NCI-H82 (cell line): ENCODE results near the gene ZNF385A.
A peak's percentile ranks its signal among the peaks of the same experiment; 100 is the strongest.

Source experiments
- DNase-seq: peaks from one replicate; lab custom pipeline; 2025; lab: John Stamatoyannopoulos, UW

ZNF385A gene

GRCh38 chr12:54415221-54415929 is 30.8 kb upstream of the ZNF385A start:
- DNase-seq, result peak; percentile 16

GRCh38 chr12:54413284-54414190 is 29.0 kb upstream of the ZNF385A start:
- no peak for DNase-seq

DNA sequence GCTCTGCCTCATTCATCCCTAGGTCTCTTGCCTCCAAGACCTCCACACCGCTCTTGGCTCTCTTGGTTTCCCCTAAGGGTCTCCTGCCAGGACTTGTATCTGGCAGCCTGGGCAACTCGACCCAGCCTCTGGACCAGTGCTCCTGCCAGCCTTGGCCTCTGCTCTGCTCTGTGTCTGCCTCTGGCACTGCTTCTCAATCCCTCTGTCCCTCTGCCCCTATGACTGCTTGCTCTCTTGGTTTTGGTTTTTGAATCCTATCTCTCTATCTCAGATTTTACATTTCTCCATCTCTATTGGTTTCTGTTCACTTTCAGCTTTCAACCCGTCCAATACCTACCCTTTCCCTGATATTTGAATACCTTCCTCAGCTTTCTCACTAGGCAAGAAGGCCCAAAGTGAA is 28.3 kb upstream of the ZNF385A start:
- DNase-seq, result no peak

DNA sequence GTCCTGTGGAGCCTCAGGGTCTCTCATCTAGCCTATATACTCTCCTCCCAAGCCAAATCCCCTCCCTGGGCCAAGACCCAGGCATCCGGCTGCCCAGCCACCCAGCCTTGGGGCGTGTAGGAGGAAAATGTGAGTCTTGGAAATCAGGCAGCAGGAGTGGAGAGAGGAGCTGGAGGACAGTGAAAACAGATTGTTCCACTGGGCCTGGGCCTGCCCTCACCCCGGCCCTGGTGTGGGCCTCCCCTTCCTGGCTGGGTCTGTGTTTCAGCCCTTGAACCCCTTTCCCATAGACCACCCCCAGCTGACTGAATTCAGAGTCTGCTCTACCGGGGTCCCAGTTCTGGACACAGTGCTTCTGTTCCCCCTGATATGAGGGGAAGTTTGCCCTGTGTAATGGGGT is 27.8 kb upstream of the ZNF385A start:
- no peak for DNase-seq

GRCh38 chr12:54411391-54412241 is 27.1 kb upstream of the ZNF385A start:
- DNase-seq, result peak; percentile 12

DNA sequence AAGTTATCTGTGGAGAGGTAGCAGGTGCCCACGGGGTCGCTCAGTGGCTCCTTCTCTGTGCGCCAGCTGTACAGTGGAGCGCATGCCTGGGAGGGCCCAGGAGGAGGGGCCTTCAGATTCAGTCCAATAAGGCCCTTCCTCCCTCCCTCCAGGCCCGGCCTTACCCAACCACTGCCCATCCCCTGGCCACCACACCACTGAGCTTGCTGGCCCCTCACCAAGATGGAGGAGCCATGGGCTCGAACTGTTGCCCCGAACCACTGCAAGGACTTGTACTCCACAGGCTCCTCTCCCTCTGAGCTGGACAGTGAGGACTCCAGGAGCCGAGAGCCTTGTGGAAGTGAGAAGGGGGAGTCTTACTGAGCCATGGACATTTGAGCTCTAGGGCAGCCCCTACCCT is 24.7 kb upstream of the ZNF385A start:
- no peak for DNase-seq

- no peak for DNase-seq
Measured at GRCh38 chr12:54407183-54407905, 22.8 kb upstream of the ZNF385A start.

GRCh38 chr12:54405573-54405972 is 21.0 kb upstream of the ZNF385A start:
- no peak for DNase-seq

DNA sequence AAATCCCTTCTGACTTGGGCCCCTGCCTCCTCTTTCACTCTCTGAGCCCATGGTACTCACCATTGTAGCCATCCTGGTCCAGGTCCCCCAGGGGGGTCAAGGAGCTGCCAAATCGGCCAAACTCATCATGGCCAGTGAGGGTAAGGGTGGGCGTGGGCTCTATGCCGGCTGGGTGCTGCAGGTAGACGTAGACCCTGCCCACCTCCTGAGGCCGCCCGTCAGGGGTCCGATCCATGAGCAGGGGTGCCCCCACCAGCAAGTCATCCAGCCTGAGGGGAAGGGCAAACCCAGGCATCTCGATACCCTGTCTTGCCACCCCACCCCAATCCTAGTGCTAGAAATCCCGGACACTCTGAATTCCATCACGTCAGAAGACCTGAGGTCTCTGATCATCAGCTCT is 20.6 kb upstream of the ZNF385A start:
- no peak for DNase-seq

GRCh38 chr12:54404061-54405004 is 19.8 kb upstream of the ZNF385A start:
- DNase-seq, result peak; percentile 85

GRCh38 chr12:54401119-54401518 is 16.6 kb upstream of the ZNF385A start:
- DNase-seq, result peak; percentile 37

- DNase-seq, result peak; percentile 88
Measured at GRCh38 chr12:54398995-54399793, 14.7 kb upstream of the ZNF385A start.

DNA sequence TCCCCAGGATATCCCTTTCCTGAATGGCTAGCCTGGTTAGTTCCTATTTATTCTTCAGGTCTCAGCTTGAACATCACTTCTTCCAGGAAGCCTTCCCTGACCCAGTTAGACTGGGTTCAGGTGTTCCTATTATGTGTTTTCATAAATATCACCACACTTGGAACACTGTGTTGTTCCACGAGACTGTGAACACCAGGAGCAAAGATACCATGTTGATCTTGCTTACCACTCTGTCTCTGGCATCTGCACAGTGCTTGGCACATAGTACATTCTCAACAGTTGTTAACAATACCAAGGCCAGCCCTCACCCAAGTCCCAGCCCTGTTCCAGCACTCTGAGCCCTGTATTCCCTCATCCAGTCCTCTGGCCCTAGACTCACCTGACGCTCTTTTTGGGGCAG is 13.7 kb upstream of the ZNF385A start:
- no peak for DNase-seq

GRCh38 chr12:54397157-54397556 is 12.6 kb upstream of the ZNF385A start:
- no peak for DNase-seq

- no peak for DNase-seq
Measured at GRCh38 chr12:54395545-54395944, 11.0 kb upstream of the ZNF385A start.

- no peak for DNase-seq
Measured at GRCh38 chr12:54394986-54395385, 10.5 kb upstream of the ZNF385A start.

GRCh38 chr12:54394281-54394719 is 9.8 kb upstream of the ZNF385A start:
- DNase-seq, result peak; percentile 93

DNA sequence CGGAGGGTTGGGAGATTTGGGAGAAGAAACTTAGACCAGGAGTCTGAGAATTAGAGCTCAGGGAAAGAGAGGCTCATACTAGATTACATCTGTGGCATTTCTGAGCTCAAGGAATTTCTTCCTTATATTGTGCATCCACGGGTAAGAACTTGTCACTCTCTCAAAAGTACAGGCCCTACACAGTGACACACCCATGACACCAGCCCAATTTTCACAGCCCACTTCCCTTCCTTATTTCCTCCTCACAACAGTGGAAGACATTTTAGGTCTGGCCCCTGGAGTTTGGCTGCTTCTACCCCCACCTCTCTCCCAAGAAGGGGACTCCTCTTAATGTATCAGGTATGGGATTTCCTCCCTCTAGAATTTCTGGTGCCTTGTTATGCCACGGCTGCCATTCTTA is 9.2 kb upstream of the ZNF385A start:
- no peak for DNase-seq

- DNase-seq, result peak; percentile 91
Measured at GRCh38 chr12:54393207-54393609, 8.7 kb upstream of the ZNF385A start.
